COLO668 (cell line): ENCODE measurements around the gene UBR4.
"Not testable (repeated sequence)": the region's sequence is repeated elsewhere in the genome, so short reads cannot be mapped to it uniquely, and the experiment has no call there.

ENCODE experiments used
- DNase-seq: peaks from one replicate; lab custom pipeline; 2025; ENCODE audit not compliant: unreplicated experiment; lab: John Stamatoyannopoulos, UW

The UBR4 gene

DNA sequence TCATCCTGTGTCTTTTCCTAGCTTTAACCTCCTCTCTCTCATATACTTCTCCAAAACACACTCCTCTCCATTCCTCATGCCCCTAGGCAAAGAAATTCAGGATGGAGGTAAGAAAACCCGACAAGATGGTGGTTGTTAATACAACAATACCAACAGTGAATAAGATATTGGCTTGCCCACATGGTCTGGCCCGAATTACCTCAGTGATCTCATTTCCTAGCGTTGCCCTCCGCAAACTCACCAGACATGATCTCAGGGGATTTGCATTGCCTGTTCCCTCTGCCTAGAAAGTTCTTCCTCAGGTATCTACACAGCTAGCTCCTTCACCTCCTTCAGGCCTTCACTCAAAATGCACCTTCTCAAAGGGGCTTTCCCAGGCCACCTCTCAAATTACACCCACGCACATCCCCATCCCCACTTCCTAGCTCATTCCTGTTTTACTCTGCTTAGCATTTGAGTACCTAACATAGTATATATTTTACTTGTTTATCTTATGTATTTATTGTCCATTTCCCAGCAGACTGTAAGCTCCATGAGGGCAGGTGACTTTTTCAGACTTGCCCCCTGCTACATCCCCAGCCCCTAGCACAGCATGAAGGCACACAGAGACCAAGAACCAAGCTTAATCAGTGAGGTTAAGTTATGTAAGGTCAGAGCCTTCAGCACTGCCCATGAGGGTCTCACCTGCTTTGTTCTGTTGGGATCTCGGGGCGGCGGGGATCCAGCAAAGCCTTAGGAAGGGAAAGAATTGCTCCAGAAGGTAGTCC is 10.2 kb upstream of the UBR4 start:
- no peak for DNase-seq

DNA sequence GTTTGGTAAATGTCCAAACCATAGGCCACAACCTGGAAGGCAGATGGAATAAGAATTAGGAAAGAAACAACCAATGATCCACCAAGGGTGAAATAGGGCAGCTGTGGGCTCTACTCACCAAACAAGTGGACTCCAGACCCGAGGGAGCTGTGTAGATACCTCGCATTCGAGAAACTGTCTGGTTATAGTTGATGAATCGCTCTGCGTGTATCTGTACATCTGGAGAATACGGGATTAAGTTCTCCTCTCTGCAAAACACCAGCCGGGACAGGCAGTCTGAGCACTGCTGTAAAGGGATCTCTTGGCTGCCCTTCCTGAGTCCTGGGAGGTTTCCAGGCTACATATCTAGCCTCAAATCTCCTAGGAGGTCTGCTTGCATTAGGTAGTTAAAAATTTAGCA is 9.4 kb upstream of the UBR4 start:
- no peak for DNase-seq

DNA sequence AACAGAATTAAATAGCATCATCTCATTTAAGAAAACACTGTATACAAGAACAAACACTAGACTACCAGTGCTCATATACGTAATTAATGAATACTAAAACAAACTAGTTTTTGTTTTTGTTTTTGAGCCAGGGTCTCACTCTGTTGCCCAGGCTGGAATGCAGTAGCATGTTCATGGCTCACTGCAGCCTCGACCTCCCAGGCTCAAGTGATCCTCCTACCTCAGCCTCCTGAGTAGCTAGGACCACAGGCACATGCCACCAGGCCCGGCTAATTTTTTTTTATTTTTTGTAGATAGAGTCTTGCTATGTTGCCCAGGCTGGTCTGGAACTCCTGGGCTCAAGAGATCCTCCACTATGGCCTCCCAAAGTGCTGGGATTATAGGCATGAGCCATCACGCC is 6.5 kb upstream of the UBR4 start:
- not testable (repeated sequence) for DNase-seq

DNA sequence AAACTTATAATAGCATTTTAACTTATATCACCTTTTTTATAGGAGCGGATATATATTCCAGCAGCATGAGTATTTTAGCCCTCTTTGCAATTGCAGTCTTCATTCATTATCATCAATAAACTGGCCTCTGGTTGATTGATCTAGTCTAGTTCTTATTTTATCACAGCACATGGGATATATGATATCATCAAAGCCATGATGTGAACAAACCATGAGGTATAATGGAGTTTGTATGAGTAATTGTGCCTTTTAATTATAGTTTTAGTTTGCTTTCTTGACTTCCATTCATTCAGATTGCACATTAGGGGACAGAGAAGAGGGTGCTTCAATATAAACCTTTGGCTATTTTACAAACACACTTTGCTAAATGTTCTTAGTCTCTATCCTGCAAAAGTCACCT is 3.5 kb upstream of the UBR4 start:
- no peak for DNase-seq

DNA sequence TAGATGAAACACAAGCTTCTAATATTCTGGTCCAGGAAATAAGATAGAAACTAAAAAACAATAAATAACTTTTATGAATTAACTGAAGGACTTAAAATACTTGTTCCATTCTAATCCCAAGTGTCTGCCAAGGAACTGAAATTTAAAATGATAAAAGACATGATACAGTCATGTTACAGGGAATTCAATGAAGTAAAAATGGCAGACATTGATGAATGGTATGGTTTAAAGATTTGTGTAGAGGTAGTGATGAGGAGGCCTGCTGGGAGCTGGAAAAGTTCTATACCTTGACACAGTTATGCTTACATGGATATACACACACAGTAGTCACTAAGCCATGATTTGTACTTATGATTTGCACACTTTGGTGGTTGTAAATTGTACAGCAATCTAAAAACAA is 2.1 kb upstream of the UBR4 start:
- DNase-seq = no peak

DNA sequence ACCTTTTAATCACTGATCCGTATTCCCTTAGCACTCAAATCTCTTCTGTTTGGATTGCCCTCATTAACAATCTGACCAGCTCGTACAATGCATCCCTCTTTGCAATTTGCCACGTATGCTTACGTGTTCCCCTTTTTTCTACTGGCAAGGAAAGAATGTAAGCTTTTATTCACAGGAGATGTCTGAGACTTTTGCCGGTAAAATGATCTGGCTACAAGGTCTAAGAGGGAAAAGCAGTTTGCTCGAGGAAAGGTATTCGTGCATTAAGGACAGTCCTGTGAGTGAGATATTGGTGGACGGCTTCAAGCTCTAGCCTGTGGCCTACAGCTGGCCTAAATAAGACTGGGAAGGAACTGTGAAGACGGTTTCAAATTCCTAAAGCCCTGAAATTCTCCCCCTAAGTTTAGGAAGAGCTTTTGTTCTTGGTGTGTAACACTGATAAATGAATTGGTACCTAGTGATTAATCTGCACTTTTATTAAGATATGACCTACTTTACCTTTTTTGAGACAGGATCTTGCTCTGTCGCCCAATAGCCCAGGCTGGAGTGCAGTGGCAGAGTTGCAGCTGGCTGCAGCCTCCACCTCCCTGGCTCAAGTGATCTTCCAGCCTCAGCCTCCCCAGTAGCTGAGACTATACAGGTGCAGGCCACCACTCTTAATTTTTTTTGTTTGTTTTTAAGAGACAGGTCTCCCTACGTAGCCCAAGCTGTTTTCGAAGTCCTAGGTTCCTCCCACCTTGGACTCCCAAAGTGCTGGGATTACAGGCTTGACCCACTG is 895 bp upstream of the UBR4 start:
- DNase-seq = peak; percentile 28

DNA sequence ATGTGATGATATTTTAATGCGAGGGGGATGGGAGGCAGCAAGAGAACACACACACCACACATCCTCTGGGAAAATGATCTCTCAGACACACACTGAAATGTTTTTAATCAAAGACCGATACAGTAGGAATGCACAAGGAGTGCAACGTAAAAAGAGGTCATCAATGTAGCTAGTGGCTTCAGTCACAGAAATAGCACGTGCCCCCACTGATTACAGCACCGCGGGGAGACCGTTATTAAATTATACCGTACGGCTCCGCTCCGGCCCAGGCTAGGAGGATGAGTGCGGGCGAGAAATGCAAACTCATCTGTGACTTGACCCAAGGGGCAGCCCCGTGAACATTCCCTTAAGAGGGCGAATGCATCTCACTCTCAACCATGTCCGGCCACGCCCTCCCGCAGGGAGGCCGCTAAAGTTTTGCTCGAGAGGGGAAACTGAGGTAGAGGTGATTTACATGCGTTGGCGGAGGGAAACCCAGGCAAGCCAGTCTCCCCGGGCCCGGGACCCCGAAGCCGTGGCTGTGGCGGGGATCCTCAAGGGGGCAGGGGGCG is 552 bp downstream of the UBR4 start:
- peak; percentile 58 for DNase-seq

DNA sequence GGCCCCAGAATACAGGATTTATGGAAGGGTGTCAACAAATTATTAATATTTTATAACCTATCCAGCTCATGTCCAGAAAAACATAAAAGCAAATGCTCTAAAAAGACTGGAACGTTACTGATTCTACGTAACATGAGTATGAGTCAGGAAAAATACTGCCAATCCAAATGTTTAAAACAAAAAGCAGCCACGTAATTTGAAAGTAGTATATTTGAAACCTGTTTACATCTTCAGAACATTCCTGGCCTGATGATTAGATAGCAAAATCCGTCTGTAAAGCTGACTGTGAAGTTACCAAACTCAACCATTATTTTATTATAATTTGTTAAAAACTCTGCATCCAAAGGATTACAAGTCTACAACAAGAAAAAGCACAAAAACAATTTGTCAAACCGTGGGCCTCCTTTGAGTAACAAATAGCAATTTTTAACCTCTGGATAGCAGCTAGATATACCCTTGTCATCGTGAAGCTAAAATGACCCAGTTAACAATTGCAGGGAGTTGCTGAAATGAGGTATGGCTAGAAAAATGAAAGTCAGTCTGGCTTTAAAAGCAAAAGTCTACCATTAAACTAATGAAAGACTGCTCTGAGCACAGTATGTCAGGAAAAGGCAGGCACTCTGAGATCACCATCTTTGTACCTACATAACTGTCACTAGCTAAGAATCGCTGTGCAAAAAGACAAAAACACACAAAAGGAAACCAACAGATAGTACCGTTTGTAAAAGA is 1.2 kb downstream of the UBR4 start:
- DNase-seq = no peak

DNA sequence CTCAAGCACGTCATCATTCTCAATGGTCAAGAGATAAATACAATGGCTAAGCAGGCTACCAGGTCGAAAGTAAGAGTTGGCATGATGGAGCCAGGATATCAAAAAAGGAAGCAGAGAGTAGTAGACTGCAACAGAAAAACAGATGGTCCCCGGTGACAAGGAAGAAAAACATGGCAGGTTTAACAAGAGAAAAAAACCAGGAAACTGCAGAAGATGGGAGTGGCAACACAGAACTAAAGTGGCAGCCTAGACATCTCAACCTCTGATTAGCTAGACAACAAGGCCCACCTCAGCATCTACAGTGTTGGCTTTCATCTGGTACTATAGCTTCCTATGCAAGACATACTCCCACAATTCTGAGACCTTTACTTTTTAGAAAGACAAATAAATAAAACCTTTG is 3.1 kb downstream of the UBR4 start:
- DNase-seq = no peak

DNA sequence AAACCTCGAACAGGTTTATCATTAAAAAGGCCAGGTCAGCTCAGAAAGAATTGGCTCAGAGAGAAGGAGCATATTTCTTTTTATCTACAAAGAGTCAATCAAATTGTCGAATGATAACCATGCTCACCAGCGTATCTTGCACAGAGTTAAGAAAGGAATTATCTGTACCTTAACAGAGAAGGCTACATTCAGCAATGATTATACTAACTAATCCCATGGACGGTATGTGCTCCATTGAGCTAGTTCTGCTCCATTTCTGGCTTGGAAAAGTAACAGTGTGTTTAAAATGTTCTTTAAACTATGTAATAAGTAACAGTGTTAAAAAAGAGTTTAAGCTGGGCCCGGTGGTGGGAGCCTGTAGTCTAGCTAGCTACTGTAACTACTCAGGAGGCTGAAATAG is 4.2 kb downstream of the UBR4 start:
- DNase-seq = no peak

DNA sequence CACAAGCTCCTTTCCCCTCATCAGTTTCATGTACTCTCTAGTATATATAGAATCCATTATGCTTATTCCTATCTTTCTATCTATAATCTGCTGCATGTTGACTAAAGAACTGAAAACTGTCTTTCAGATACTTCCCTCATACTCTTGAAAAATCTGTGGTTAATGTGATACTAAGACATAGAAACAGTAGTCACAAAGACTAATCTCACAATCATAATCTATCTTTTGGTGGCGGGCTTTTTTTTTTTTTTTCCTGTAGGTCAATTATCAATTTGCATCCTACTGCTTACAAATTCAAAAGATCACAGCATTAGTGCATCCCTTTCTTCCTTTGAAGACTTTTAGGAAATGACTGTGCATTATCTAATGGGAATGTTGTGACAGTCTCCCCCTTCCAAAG is 4.7 kb downstream of the UBR4 start:
- no peak for DNase-seq

DNA sequence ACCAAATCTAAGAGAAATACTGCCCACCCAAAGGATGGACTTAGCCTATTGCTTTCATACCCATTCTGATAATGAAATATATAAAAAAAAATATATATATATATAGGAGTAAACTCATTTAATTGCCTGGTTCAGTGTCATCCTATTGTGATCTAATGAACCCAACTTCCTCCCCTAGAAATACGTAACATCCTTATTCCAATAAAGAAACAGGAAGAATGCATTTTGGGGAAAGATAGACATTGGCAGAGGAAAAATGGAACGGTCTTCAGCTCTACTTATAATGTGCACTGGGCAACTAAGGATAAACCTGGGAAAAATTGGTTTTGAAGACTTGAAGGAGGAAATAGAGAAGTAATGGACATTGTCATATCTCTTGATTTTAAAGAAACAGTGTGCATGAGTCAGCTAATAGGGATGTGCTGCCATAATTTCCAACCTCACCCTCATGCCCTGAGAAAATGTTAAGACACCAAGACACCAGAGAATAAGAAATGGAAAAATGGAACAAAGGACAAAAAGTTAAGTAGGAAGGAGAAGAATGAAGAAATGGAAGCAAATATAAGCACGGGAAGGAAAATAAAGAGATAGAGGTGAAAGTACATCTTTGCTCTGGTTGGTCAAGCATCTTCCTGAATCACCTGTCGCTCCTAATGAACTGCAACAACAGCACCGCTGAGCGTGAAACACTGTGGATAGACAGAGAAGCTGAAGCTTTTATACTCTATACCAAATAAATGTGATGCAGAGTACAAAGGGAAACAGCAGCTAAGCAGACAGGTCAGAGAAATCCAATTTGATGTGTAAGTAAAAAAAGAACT is 5.4 kb downstream of the UBR4 start:
- DNase-seq = no peak

DNA sequence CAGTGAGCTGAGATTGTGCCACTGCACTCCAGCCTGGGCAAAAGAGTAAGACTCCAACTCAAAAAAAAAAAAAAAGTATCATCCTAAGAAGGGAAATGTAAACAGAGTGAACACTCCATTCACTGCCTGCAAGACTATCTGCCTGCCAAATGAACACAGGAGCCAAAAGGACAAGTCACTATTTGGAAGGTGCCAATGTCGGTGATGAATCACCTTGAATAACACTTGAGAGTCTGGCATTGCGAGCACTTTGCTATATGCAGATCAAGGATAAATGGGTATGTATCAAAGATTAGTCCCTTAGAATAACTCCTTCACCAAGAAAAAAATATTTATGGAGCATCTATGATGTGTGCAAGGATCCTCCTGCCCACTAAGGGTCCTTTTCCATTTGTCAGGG is 6.6 kb downstream of the UBR4 start:
- no peak for DNase-seq

DNA sequence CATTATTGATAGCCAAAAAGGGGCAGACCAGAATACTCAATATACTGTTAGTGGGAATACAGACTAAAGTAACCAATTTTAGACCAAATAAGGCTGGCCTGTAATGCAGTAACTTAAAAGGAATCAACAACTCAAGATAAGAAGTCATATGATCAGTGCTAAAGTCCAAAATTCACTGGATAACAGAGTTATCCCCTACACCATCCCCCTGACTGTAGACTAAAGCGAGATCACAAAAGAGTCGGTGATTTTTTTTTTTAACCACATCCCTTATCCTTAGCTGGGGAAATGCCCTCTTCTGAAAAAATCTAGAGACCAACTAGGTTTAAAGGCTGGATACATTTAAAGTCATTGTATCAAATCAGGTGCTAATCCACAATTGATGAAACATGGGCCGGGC is 7.7 kb downstream of the UBR4 start:
- DNase-seq = no peak

DNA sequence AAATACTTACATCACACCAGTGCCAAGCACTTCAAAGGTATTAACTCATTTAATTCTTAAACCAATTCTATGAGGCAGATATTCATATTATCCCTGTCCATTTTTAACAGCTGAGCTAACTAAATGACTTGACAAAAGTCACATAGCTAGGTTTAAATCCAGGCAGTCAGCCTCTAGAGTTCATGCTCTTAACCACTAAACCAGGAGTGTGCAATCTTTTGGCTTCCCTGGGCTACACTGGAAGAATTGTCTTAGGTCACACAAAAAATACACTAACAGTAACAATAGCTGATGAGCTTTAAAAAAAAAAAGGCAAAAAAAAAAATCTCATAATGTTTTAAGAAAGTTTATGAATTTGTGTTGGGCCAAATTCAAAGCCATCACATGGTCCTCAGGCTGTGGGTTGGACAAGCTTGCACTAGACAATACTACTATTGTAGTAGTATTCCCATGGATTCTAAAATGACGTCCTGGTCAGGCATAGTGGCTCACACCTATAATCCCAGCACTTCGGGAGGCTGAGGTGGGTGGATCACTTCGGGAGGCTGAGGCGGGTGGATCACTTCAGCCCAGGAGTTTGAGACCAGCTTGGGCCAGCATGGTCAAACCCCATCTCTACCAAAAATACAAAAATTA is 10.0 kb downstream of the UBR4 start:
- no peak for DNase-seq

DNA sequence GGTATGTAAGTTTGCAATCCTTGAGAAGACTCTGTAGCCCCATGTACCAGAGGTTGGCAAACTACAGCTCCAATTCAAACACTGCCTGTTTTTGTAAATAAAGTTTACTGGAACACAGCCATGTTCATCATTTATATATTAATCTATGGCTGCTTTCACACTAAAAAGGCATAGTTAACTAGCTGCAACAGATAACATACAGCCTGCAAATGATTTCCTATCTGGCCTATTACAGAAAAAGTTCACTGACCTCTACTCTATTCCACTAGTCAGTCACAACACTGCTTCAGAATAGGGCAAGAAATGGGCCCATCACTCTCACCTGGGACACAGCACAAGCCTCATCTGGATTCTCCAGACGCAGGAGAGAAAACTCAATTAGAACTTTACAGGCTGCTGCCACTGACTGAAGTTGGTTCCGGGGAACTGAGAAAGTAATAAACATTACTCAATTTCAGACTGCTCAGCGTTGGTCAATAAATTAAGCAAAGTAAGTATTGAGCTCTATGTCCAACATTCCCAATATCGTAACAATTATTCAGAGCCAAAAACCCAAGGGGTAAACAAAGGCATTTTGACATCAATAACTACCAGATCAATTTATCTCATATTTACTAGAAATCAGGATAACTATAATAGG is 10.6 kb downstream of the UBR4 start:
- DNase-seq = no peak

DNA sequence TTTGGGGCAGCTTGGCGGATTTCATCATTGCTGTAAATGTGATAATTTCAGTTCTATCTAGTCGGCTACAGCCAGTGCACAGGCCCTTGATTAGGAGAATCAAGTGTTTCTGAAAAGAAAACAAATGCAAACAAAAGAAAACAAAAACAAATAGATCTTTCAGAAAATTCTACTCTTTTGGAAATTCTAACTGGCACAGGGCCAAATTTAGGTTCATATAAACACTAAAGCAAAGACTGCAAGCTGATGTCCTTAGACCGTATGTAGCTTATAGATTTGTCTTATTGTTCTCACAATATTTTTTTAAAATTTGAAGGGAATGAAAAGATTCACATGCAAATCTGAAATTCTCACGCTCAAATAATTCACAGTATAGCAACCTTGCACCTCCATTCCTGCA is 11.2 kb downstream of the UBR4 start:
- no peak for DNase-seq

DNA sequence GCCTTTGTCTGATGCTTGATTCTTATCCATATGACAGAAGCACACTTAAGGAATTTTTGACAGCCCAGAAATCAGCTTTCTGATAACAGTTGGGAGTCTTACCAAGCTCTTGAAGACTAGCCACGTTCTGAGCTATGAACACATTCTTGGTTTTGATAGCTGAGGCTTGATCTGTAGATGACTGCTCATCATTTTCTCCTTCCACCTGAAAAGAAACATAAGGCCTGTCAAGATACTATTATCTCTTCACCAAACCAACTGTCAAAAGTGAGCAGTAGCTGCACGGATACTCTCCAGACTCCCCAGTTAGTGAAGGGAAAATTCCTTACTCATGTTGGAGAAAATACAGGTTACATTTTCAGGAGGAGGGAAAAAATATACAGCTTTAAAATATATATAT is 12.2 kb downstream of the UBR4 start:
- DNase-seq = no peak

DNA sequence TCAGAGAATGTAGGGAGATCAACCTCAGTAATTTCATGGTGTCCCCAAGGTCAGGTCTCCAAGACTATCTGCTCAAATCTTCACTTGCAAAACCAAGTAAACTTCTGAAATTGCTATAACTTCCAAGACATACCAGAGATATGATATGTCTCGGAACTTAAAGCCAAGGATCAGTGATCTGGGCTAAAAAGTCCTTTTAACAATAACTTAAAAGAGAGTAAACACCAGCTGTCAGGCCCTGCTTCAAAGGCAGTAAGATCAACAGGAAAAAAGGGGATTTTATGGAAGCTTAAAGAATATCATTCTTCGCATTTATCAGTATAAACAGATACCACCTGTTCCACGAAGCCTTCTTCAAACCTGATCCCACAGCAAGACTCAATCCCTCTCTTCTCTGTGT is 13.7 kb downstream of the UBR4 start:
- DNase-seq = no peak

DNA sequence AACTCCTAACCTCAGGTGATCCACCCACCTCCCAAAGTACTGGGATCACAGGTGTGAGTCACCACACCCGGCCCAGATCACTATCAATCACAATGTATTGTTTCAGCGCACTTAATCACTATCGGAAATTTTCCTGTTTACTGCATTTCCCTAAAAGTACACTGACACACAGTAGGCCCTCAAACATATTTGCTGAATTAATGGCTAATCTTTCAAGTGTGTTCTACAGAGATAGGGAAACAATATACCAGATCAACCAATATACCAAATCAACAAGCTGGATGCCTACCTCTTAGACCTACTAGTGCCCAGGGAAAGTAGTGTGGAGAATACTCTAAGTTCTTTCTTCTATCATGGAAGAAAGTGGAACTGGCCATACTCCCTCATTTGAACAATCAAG is 17.1 kb downstream of the UBR4 start:
- no peak for DNase-seq
